BJ (cell line): ENCODE measurements around the gene LSM3. TPM values are rescaled to one million over a fixed set of nuclear protein-coding genes. Genes with fewer than 3 reads are reported as not detected.

Experiments used
- CTCF ChIA-PET: fragments of 350-600 bp; formaldehyde crosslinking; extraction: SDS; loops from one replicate; lab custom pipeline; 2021; ENCODE audit warnings: antibody characterized with exemption, inconsistent platforms; lab: Yijun Ruan, JAX
- POLR2A ChIA-PET: fragments of 300-600 bp; sonication (Branson Sonifier 250); formaldehyde crosslinking; extraction: SDS; loops from one replicate; lab custom pipeline; 2021; ENCODE audit warnings: antibody characterized with exemption; lab: Charles Lee
- DNase-seq: peaks from one replicate; pipeline ENCODE4 v3.0.0-alpha.2; 2011; ENCODE audit warnings: low read depth
- H3K27me3 ChIP-seq: 2 replicates; pipeline ENCODE4 v1.6.0; 2011; ENCODE audit warnings: low read length; ENCODE audit not compliant: control insufficient read depth, insufficient read depth
- H3K36me3 ChIP-seq: 2 replicates; pipeline ENCODE4 v1.5.1; 2011; ENCODE audit warnings: low read length; ENCODE audit not compliant: control insufficient read depth, insufficient read depth
- H3K4me3 ChIP-seq: 2 replicates; pipeline ENCODE4 v1.5.1; 2011; ENCODE audit warnings: low read depth, mild to moderate bottlenecking, control low read depth, low read length
- polyA plus RNA-seq: library from polyadenylated mRNA; depleted of rRNA; stranded (reverse); fragments of >200 nt; gene quantifications from 2 replicates; pipeline ENCODE4 v1.2.3, GENCODE V29; 2011
- TF ChIP-seq, protein P1 (sequence below): IDR thresholded peaks from 2 replicates; pipeline ENCODE4 v1.5.1; 2011; ENCODE audit warnings: low read depth, mild to moderate bottlenecking, control low read depth, inconsistent platforms, low read length, moderate library complexity; ENCODE audit not compliant: insufficient read depth

LSM3 gene
- polyA plus RNA-seq, 1 experiment, result 2.7 TPM

DNA sequence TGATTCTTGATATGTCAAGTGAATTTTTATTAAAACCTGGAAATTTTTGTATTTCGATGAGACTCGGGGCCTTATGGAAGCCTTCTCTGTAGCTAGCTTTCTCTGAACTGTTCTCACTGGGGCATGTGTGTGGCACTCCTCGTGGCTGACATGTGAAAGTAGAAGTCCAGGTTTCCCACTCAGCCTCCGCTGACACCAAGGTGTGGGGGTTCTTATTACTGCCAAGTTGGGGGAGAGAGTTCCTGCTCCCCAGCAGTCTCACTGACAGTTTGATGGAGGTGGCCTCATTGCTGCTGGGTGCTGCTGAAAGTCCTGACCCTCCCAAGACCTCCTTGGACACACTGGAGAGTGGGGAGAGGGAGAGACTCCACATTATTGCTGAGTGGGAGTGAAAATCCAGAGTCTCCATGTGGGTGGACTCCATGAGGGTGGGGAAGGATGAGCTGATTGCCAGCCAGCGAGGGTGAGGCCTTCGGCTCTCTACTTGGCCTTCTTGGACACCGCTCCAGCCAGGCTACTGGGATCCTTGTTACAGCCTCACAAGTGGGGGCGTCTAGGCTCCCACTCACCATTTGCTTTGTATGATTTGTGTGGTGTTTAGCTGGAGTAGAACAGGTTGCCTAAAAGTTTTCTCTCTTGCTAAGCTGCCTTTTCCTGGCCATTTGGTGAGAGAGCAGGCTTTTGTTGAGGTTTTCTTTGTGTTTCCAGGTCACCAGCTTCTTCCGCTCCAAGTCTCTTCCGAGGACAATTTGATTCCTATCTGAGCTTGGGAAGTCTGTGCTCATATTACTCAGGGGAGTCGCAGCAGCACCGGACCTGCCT is 64.1 kb downstream of the LSM3 start:
- TF ChIP-seq, protein P1, sequence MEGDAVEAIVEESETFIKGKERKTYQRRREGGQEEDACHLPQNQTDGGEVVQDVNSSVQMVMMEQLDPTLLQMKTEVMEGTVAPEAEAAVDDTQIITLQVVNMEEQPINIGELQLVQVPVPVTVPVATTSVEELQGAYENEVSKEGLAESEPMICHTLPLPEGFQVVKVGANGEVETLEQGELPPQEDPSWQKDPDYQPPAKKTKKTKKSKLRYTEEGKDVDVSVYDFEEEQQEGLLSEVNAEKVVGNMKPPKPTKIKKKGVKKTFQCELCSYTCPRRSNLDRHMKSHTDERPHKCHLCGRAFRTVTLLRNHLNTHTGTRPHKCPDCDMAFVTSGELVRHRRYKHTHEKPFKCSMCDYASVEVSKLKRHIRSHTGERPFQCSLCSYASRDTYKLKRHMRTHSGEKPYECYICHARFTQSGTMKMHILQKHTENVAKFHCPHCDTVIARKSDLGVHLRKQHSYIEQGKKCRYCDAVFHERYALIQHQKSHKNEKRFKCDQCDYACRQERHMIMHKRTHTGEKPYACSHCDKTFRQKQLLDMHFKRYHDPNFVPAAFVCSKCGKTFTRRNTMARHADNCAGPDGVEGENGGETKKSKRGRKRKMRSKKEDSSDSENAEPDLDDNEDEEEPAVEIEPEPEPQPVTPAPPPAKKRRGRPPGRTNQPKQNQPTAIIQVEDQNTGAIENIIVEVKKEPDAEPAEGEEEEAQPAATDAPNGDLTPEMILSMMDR, result no peak
- CTCF ChIA-PET, result interaction anchor here (0.6 to 1.8 kb wide), 4 partner anchors 9 to 80 kb away, joined by 4 to 8 read pairs (median 6); no protein-coding TSS in a partner anchor
- Histone ChIP-seq H3K27me3 (no peaks in the 10 kb centered on the region), H3K36me3 (no peaks in the 10 kb centered on the region), H3K4me3 (no peak overlapping the region)
- POLR2A ChIA-PET, result interaction anchor here (0.7 kb wide), 1 partner anchor 37 kb away, joined by 3 read pairs; no protein-coding TSS in a partner anchor
- no peak for DNase-seq

DNA sequence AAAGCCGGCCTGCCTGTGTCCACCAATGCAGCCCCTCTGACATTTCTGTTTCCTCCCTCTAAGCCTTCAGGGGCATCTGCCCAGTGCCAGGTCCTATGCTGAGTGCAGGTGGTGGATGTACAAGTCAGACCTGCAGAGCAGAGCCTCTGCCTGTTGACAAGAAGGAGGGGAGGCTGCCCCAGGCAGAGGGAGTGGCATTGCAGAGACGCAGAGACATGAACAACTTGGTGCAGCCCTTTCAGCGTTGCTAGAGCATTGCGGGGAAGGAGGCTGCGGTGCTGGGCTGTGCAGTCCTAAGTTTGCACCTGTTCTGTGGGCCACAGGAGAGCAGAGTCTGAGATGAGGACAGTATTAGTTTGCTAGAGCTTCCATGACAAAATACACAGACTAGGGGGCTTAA is 65.2 kb downstream of the LSM3 start:
- Histone ChIP-seq H3K4me3 (no peak overlapping the region), H3K36me3 (no peaks in the 10 kb centered on the region), H3K27me3 (no peaks in the 10 kb centered on the region)
- POLR2A ChIA-PET, result no interaction called here
- TF ChIP-seq, protein P1, result no peak
- CTCF ChIA-PET, result interaction anchor here (1.8 kb wide), 1 partner anchor 11 kb away, joined by 8 read pairs; no protein-coding TSS in a partner anchor
- no peak for DNase-seq

- ChIA-PET CTCF (no interaction called here), POLR2A (no interaction called here)
- Histone ChIP-seq H3K27me3 (no peaks in the 10 kb centered on the region), H3K4me3 (no peak overlapping the region), H3K36me3 (no peaks in the 10 kb centered on the region)
- TF ChIP-seq, protein P1, result no peak
- no peak for DNase-seq
Observed at GRCh38 chr3:14244521-14245247, 66.1 kb downstream of the LSM3 start.

DNA sequence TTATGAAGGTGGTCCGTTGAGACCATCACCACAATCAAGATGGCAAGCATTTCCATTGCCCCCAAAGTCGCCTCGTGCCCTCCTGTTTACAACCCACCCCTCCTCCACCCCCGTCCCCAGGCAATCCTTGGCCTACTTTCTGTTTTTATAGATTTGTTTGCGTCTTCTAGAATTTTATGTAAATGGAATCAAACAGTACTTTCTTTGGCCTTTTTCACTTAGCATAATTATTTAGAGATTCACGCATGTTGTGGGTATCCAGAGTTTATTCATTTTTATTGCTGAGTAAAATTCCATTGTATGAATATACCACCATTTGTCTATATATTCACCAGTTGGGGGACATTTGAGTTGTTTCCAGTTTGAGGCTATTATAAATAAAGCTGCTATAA is 66.6 kb downstream of the LSM3 start:
- POLR2A ChIA-PET, result no interaction called here

More for the DNA sequence above, 66.6 kb downstream of the LSM3 start:
- CTCF ChIA-PET, result interaction anchor here (2.8 kb wide), 1 partner anchor 16 kb away, joined by 16 read pairs; no protein-coding TSS in a partner anchor
- no peaks in the 10 kb centered on the region for H3K27me3 ChIP-seq
- TF ChIP-seq, protein P1, result no peak
- no peak overlapping the region for H3K4me3 ChIP-seq
- DNase-seq, result no peak
- no peaks in the 10 kb centered on the region for H3K36me3 ChIP-seq
